Keratinocyte (primary cell): ENCODE results near the gene SLC7A14. TPM values are rescaled to one million over a fixed set of nuclear protein-coding genes. Genes with fewer than 3 reads are reported as not detected.

Experiments
- DNase-seq: peaks from one replicate; pipeline ENCODE4 v3.0.0-alpha.2; 2011; ENCODE audit warnings: low read depth, missing footprints, low spot score
- FAIRE-seq: peaks from 2 replicates; lab custom pipeline; 2011; peaks lifted over from hg19 to GRCh38; lab: Jason Lieb, UNC
- H2AFZ ChIP-seq: 2 replicates; pipeline ENCODE4 v1.6.0; 2012; ENCODE audit warnings: low read length, control low read depth, inconsistent platforms; ENCODE audit not compliant: control insufficient read depth
- H3K27ac ChIP-seq: 2 replicates; pipeline ENCODE4 v1.5.1; 2011; ENCODE audit warnings: low read length; ENCODE audit not compliant: control insufficient read depth, insufficient read depth
- H3K27me3 ChIP-seq: 3 replicates; pipeline ENCODE4 v1.6.0; 2011; ENCODE audit warnings: low read length; ENCODE audit not compliant: control insufficient read depth, insufficient read depth; ENCODE audit errors: extremely low read depth
- H3K36me3 ChIP-seq, 2 experiments: 2 replicates in 1 of 2; 3 replicates in 1 of 2; pipeline ENCODE4 v1.5.1; 2011; ENCODE audit warnings: low read length in 2 of 2, mild to moderate bottlenecking in 1 of 2; ENCODE audit not compliant: control insufficient read depth in 2 of 2, insufficient read depth in 2 of 2; ENCODE audit errors: extremely low read depth in 1 of 2
- H3K4me1 ChIP-seq: 3 replicates; pipeline ENCODE4 v1.5.1; 2011; ENCODE audit warnings: low read length; ENCODE audit not compliant: control insufficient read depth, insufficient read depth; ENCODE audit errors: extremely low read depth
- H3K4me2 ChIP-seq: 3 replicates; pipeline ENCODE4 v1.6.0; 2011; ENCODE audit warnings: low read depth, low read length; ENCODE audit not compliant: control insufficient read depth, insufficient read depth; ENCODE audit errors: extremely low read depth
- H3K4me3 ChIP-seq, 3 experiments: fragments of 200-600 bp in 1 of 3; sonication (generic) in 1 of 3; 2 replicates in 2 of 3; 3 replicates in 1 of 3; pipeline ENCODE4 v1.5.1; 2011 to 2016; ENCODE audit warnings: low read length in 3 of 3, mild to moderate bottlenecking in 3 of 3, control low read depth in 2 of 3, inconsistent platforms in 1 of 3, low read depth in 1 of 3, mixed read lengths in 1 of 3, mixed run types in 1 of 3, moderate library complexity in 1 of 3; ENCODE audit not compliant: control insufficient read depth in 2 of 3, insufficient read depth in 2 of 3; ENCODE audit errors: extremely low read depth in 1 of 3
- H3K79me2 ChIP-seq: 2 replicates; pipeline ENCODE4 v1.6.0; 2012; ENCODE audit warnings: low read length; ENCODE audit not compliant: control insufficient read depth, insufficient read depth
- H3K9ac ChIP-seq: 3 replicates; pipeline ENCODE4 v1.6.0; 2011; ENCODE audit warnings: low read length; ENCODE audit not compliant: control insufficient read depth, insufficient read depth; ENCODE audit errors: extremely low read depth
- H3K9me1 ChIP-seq: 3 replicates; pipeline ENCODE4 v1.6.0; 2011; ENCODE audit warnings: low read length; ENCODE audit not compliant: control insufficient read depth, insufficient read depth; ENCODE audit errors: extremely low read depth
- H3K9me3 ChIP-seq: 2 replicates; pipeline ENCODE4 v1.5.1; 2012; ENCODE audit warnings: low read depth, low read length; ENCODE audit not compliant: control insufficient read depth
- H4K20me1 ChIP-seq: 3 replicates; pipeline ENCODE4 v1.6.0; 2011; ENCODE audit warnings: low read length; ENCODE audit not compliant: control insufficient read depth, insufficient read depth; ENCODE audit errors: extremely low read depth
- CTCF ChIP-seq, 3 experiments: IDR thresholded peaks in 1 of 3; conservative IDR thresholded peaks in 1 of 3; optimal IDR thresholded peaks in 1 of 3; 2 replicates in 2 of 3; 3 replicates in 1 of 3; pipeline versions ENCODE3 to v1.5.1; 2011; ENCODE audit warnings: low read length in 3 of 3, mild to moderate bottlenecking in 3 of 3, moderate library complexity in 2 of 3, control low read depth in 1 of 3, inconsistent platforms in 1 of 3; ENCODE audit not compliant: insufficient read depth in 2 of 3; ENCODE audit errors: extremely low read depth in 1 of 3
- EZH2 ChIP-seq: IDR thresholded peaks from one replicate; pipeline ENCODE4 v1.6.1; 2012; ENCODE audit warnings: inconsistent platforms, mild to moderate bottlenecking, low read length, moderate library complexity
- dilution Hi-C: fragments of 300-500 bp; cut with MboI; formaldehyde crosslinking; loops from one replicate; pipeline ENCODE4 v1.7.0; 2020; ENCODE audit warnings: low sequenced_read_pairs; ENCODE audit not compliant: extremely low pct_ligation_motif_present
- polyA plus RNA-seq, 5 experiments: library from polyadenylated mRNA; depleted of rRNA in 3 of 5; stranded (reverse) in 3 of 5; stranded (forward) in 1 of 5; unstranded in 1 of 5; fragments of >200 nt; gene quantifications; 1 replicate in 1 of 5; 2 replicates in 3 of 5; 3 replicates in 1 of 5; pipeline versions ENCODE4 v1.2.1 to v1.2.3, GENCODE V29; 2011 to 2012; ENCODE audit warnings: missing spikeins in 2 of 5, low read depth in 1 of 5, low replicate concordance in 1 of 5

The SLC7A14 gene
- polyA plus RNA-seq, 1 donor (not counting 4 experiments of a cell fraction or from before 2014, with no cell fraction given): not detected

DNA sequence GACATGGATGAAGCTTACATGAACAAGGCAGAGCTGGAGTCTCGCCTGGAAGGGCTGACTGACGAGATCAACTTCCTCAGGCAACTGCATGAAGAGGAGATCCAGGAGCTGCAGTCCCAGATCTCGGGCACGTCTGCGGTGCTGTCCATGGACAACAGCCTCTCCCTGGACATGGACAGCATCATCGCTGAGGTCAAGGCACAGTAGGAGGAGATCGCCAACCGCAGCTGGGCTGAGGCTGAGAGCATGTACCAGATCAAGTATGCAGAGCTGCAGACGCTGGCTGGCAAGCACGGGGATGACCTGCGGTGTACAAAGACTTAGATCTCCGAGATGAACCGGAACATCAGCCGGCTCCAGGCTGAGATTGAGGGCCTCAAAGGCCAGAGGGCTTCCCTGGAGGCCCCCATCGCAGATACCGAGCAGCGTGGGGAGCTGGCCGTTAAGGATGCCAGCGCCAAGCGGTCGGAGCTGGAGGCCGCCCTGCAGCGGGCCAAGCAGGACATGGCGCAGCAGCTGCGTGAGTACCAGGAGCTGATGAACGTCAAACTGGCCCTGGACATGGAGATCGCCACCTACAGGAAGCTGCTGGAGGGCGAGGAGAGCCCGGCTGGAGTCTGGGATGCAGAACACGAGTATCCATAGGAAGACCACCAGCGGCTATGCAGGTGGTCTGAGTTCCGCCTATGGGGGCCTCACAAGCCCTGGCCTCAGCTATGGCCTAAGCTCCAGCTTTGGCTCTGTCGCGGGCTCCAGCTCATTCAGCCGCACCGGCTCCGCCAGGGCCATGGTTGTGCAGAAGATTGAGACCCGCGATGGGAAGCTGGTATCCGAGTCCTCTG lies 89.6 kb downstream of the SLC7A14 start:
- no peak overlapping the region for H3K27ac ChIP-seq
- H3K79me2 ChIP-seq: no peaks in the 10 kb centered on the region
- H3K9me1 ChIP-seq: no peaks in the 10 kb centered on the region
- TF ChIP-seq EZH2 (no peak), CTCF (optimal IDR thresholded peaks at IDR 0.05 in 1 of 3, IDR thresholded peaks at IDR 0.05 in 1 of 3, conservative IDR thresholded peaks at IDR 0.05 in 1 of 3; ENCODE audit: extremely low read depth in 1 of 3, insufficient read depth in 2 of 3, low read length in 3 of 3) (no peak)
- FAIRE-seq: no peak
- no peak overlapping the region for H2AFZ ChIP-seq
- H3K9me3 ChIP-seq: no peaks in the 10 kb centered on the region
- no peaks in the 10 kb centered on the region for H3K4me1 ChIP-seq
- H3K27me3 ChIP-seq: no peaks in the 10 kb centered on the region
- no peak overlapping the region for H3K4me3 ChIP-seq
- H4K20me1 ChIP-seq: no peaks in the 10 kb centered on the region
- no peak overlapping the region for H3K4me2 ChIP-seq
- H3K36me3 ChIP-seq: no peaks in the 10 kb centered on the region
- no peak overlapping the region for H3K9ac ChIP-seq
- dilution Hi-C loops: no loop called here
- DNase-seq: no peak

DNA sequence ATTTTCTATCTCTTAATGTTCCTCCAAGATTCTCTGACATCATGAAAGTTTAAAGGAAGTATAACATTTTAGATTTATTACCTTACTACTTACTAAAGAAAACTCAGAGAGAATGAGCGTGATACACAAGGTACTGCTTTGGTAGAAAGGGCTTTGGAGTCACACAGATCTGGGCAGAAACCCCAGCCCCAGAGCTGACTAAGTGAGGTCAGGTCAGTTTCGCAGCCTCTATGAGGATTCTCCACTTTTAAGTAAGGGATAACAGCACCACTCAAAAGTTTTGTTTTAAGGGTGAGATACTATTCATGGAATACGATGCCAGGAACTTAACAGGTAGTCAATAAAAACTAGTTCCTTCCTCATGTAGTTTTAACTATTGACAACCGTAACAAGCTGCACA lies 91.1 kb downstream of the SLC7A14 start:
- no peak overlapping the region for H3K9ac ChIP-seq
- dilution Hi-C loops: no loop called here
- no peak overlapping the region for H2AFZ ChIP-seq
- H3K9me1 ChIP-seq: no peaks in the 10 kb centered on the region
- FAIRE-seq (no peak), DNase-seq (no peak)
- no peaks in the 10 kb centered on the region for H3K4me1 ChIP-seq
- no peaks in the 10 kb centered on the region for H4K20me1 ChIP-seq
- H3K27ac ChIP-seq: no peak overlapping the region
- H3K4me3 ChIP-seq: no peak overlapping the region
- no peak overlapping the region for H3K4me2 ChIP-seq
- H3K36me3 ChIP-seq: no peaks in the 10 kb centered on the region
- no peaks in the 10 kb centered on the region for H3K9me3 ChIP-seq
- no peaks in the 10 kb centered on the region for H3K27me3 ChIP-seq
- TF ChIP-seq CTCF (optimal IDR thresholded peaks at IDR 0.05 in 1 of 3, IDR thresholded peaks at IDR 0.05 in 1 of 3, conservative IDR thresholded peaks at IDR 0.05 in 1 of 3; ENCODE audit: extremely low read depth in 1 of 3, insufficient read depth in 2 of 3, low read length in 3 of 3) (no peak), EZH2 (no peak)
- no peaks in the 10 kb centered on the region for H3K79me2 ChIP-seq
